HG03097 (cell line): ENCODE data around the gene QKI.
"Not testable (repeated sequence)": the region's sequence is repeated elsewhere in the genome, so short reads cannot be mapped to it uniquely, and the experiment has no call there.

ENCODE experiments used
- ATAC-seq: cut with Tn5 transposase; IDR thresholded peaks from one replicate; pipeline ENCODE4 v1.9.1; 2021; ENCODE audit not compliant: unreplicated experiment, low FRiP score

The QKI gene

GRCh38 chr6:163474581-163474980 lies 60.1 kb downstream of the QKI start:
- ATAC-seq = no peak

GRCh38 chr6:163476946-163477345 lies 62.4 kb downstream of the QKI start:
- not testable (repeated sequence) for ATAC-seq

GRCh38 chr6:163483107-163483506 lies 68.6 kb downstream of the QKI start:
- ATAC-seq = no peak

GRCh38 chr6:163485388-163485851 lies 70.9 kb downstream of the QKI start:
- ATAC-seq = no peak

- no peak for ATAC-seq
These were observed 72.3 kb downstream of the QKI start for GRCh38 chr6:163486821-163487220.

GRCh38 chr6:163487606-163488005 lies 73.1 kb downstream of the QKI start:
- ATAC-seq = no peak

- no peak for ATAC-seq
These were observed 75.1 kb downstream of the QKI start for GRCh38 chr6:163489584-163489983.

- ATAC-seq = no peak
These were observed 76.5 kb downstream of the QKI start for GRCh38 chr6:163490826-163491577.

- ATAC-seq = no peak
These were observed 77.3 kb downstream of the QKI start for GRCh38 chr6:163491737-163492300.

GRCh38 chr6:163494279-163494727 lies 79.8 kb downstream of the QKI start:
- no peak for ATAC-seq

GRCh38 chr6:163496205-163496604 lies 81.7 kb downstream of the QKI start:
- ATAC-seq = no peak

- ATAC-seq = no peak
These were observed 85.6 kb downstream of the QKI start for GRCh38 chr6:163500105-163500504.

- no peak for ATAC-seq
These were observed 86.5 kb downstream of the QKI start for GRCh38 chr6:163501026-163501425.

- ATAC-seq = no peak
These were observed 86.9 kb downstream of the QKI start for GRCh38 chr6:163501439-163501838.

GRCh38 chr6:163504984-163505640 lies 90.6 kb downstream of the QKI start:
- ATAC-seq = no peak

- no peak for ATAC-seq
These were observed 93.4 kb downstream of the QKI start for GRCh38 chr6:163507965-163508364.

- ATAC-seq = no peak
These were observed 98.5 kb downstream of the QKI start for GRCh38 chr6:163513003-163513402.

- no peak for ATAC-seq
These were observed 99.2 kb downstream of the QKI start for GRCh38 chr6:163513570-163514166.

GRCh38 chr6:163516908-163517307 lies 102.4 kb downstream of the QKI start:
- ATAC-seq = no peak

GRCh38 chr6:163520956-163521355 lies 106.4 kb downstream of the QKI start:
- no peak for ATAC-seq

GRCh38 chr6:163522033-163522432 lies 107.5 kb downstream of the QKI start:
- ATAC-seq = no peak
